SK-N-SH treated with all-trans-retinoic acid at 6 μM for 48 hours (cell line): Measurements from ENCODE around the gene GPRIN1.

ENCODE experiments used
- ATAC-seq: fragments of 200-7000 bp; cut with Tn5 transposase; 3 replicates; pipeline ENCODE4 v1.9.1; 2020; ENCODE audit warnings: mild to moderate bottlenecking, moderate library complexity
- ARNTL ChIP-seq: fragments of 450-650 bp; formaldehyde crosslinking; IDR thresholded peaks from 2 replicates; pipeline ENCODE4 v1.5.0; 2020; ENCODE audit warnings: low read depth, mild to moderate bottlenecking, moderate library complexity, borderline replicate concordance
- CREB5 ChIP-seq: fragments of 250-450 bp; sonication (Bioruptor Pico); IDR thresholded peaks from 2 replicates; pipeline ENCODE4 v1.5.1; 2020; ENCODE audit warnings: low read depth, mild to moderate bottlenecking, moderate library complexity
- CSDC2 ChIP-seq: fragments of 250-450 bp; sonication (Bioruptor Pico); IDR thresholded peaks from 2 replicates; pipeline ENCODE4 v1.5.0; 2020; ENCODE audit warnings: mild to moderate bottlenecking, moderate library complexity
- CSRNP3 ChIP-seq: fragments of 250-450 bp; sonication (Bioruptor Pico); IDR thresholded peaks from 2 replicates; pipeline ENCODE4 v1.5.1; 2021; ENCODE audit warnings: mild to moderate bottlenecking, moderate library complexity
- ESRRG ChIP-seq: fragments of 250-450 bp; sonication (Bioruptor Pico); IDR thresholded peaks from 2 replicates; pipeline ENCODE4 v1.6.1; 2021; ENCODE audit warnings: mild to moderate bottlenecking
- PATZ1 ChIP-seq: fragments of 250-450 bp; sonication (Bioruptor Pico); IDR thresholded peaks from 2 replicates; pipeline ENCODE4 v1.8.0; 2020; ENCODE audit warnings: mild to moderate bottlenecking, moderate library complexity, borderline replicate concordance
- POU6F1 ChIP-seq: fragments of 250-450 bp; sonication (Bioruptor Pico); IDR thresholded peaks from 2 replicates; pipeline ENCODE4 v1.8.0; 2021; ENCODE audit warnings: low read depth, mild to moderate bottlenecking, moderate library complexity, borderline replicate concordance
- RARB ChIP-seq: fragments of 250-450 bp; sonication (Bioruptor Pico); IDR thresholded peaks from 2 replicates; pipeline ENCODE4 v1.8.0; 2021; ENCODE audit warnings: mild to moderate bottlenecking, moderate library complexity
- SNAI2 ChIP-seq: fragments of 250-450 bp; sonication (Bioruptor Pico); IDR thresholded peaks from 2 replicates; pipeline ENCODE4 v1.5.0; 2020; ENCODE audit warnings: mild to moderate bottlenecking, moderate library complexity
- TCF4 ChIP-seq: fragments of 250-450 bp; sonication (Bioruptor Pico); IDR thresholded peaks from 2 replicates; pipeline ENCODE4 v1.8.0; 2021; ENCODE audit warnings: mild to moderate bottlenecking, moderate library complexity, borderline replicate concordance
- TOX ChIP-seq: fragments of 250-450 bp; sonication (Bioruptor Pico); IDR thresholded peaks from 2 replicates; pipeline ENCODE4 v1.8.0; 2021; ENCODE audit warnings: mild to moderate bottlenecking, moderate library complexity, borderline replicate concordance
- TSHZ2 ChIP-seq: fragments of 250-450 bp; sonication (Bioruptor Pico); IDR thresholded peaks from 2 replicates; pipeline ENCODE4 v1.5.0; 2020; ENCODE audit warnings: mild to moderate bottlenecking, moderate library complexity
- ZC3H10 ChIP-seq: fragments of 250-450 bp; sonication (Bioruptor Pico); IDR thresholded peaks from 2 replicates; pipeline ENCODE4 v1.5.1; 2021; ENCODE audit warnings: mild to moderate bottlenecking, moderate library complexity
- ZFP30 ChIP-seq: fragments of 450-650 bp; formaldehyde crosslinking; IDR thresholded peaks from 2 replicates; pipeline ENCODE4 v1.5.0; 2022; ENCODE audit warnings: mild to moderate bottlenecking, moderate library complexity
- ZNF565 ChIP-seq: fragments of 450-650 bp; formaldehyde crosslinking; conservative IDR thresholded peaks from 2 replicates; pipeline ENCODE4 v1.5.0; 2020; ENCODE audit warnings: low read depth, mild to moderate bottlenecking, moderate library complexity
- ZNF70 ChIP-seq: fragments of 450-650 bp; formaldehyde crosslinking; IDR thresholded peaks from 2 replicates; pipeline ENCODE4 v1.5.0; 2020; ENCODE audit warnings: mild to moderate bottlenecking, moderate library complexity
- ZNF8 ChIP-seq: fragments of 450-650 bp; formaldehyde crosslinking; IDR thresholded peaks from 2 replicates; pipeline ENCODE4 v1.5.0; 2020; ENCODE audit warnings: mild to moderate bottlenecking, moderate library complexity

The GPRIN1 gene

GRCh38 chr5:176633598-176633997 is 23.6 kb upstream of the GPRIN1 start (continued):
- TF ChIP-seq ZNF565 (CRISPR knock-in tag) (no peak), ZNF8 (CRISPR knock-in tag) (no peak), ZNF70 (CRISPR knock-in tag) (no peak), CSDC2 (CRISPR knock-in tag) (no peak), TSHZ2 (CRISPR knock-in tag) (no peak), TCF4 (CRISPR knock-in tag) (no peak)

- TF ChIP-seq RARB (CRISPR knock-in tag) (no peak), TSHZ2 (CRISPR knock-in tag) (no peak), ZNF8 (CRISPR knock-in tag) (no peak), ESRRG (CRISPR knock-in tag) (no peak), POU6F1 (CRISPR knock-in tag) (no peak), ARNTL (CRISPR knock-in tag) (no peak)
- TF ChIP-seq, all 23 proteins: peak for 0
- ATAC-seq: no peak
Observed at GRCh38 chr5:176632745-176633144, 22.8 kb upstream of the GPRIN1 start.

GRCh38 chr5:176631383-176632200 is 21.6 kb upstream of the GPRIN1 start:
- TF ChIP-seq CREB5: no peak
- no peak for TF ChIP-seq CSDC2 (CRISPR knock-in tag)
- TF ChIP-seq ZNF70 (CRISPR knock-in tag): no peak
- no peak for TF ChIP-seq ZC3H10
- TF ChIP-seq PATZ1 (CRISPR knock-in tag): no peak
- TF ChIP-seq TOX (CRISPR knock-in tag): no peak
- TF ChIP-seq CSRNP3 (CRISPR knock-in tag): no peak
- TF ChIP-seq SNAI2: no peak
- TF ChIP-seq ARNTL (CRISPR knock-in tag): no peak
- no peak for TF ChIP-seq ZNF565 (CRISPR knock-in tag)
- no peak for TF ChIP-seq ZNF8 (CRISPR knock-in tag)
- no peak for TF ChIP-seq ZFP30
- TF ChIP-seq RARB (CRISPR knock-in tag): no peak
- TF ChIP-seq ESRRG (CRISPR knock-in tag): no peak
- no peak for TF ChIP-seq TSHZ2 (CRISPR knock-in tag)
- no peak for ATAC-seq
